Activated T-cell treated with anti-CD3 and anti-CD28 coated beads for 4 hours (primary cell): ENCODE data around the gene CMIP.

Experiments
- DNase-seq: peaks from one replicate; pipeline ENCODE4 v3.0.0-alpha.2; 2020

Gene CMIP

DNA sequence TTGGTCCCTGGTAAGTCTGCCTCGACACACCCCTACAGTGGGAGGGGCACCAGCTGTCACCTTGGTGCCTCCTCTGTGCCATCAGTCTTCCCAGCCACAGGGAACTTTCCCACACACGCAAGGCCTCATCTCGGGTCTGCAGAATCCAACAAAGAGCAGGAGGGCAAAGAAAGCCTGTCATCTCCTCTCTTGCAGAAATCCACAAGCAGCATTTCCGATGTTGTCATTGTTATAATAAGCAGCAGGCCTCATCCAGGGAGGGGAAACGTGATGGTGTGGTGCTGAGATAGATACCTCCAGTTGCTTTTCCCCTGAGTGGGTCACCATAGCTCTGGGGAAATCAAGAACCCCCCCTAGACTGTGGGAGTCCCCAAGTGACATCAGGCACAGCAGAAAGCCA, 110.4 kb downstream of the CMIP start:
- no peak for DNase-seq

DNA sequence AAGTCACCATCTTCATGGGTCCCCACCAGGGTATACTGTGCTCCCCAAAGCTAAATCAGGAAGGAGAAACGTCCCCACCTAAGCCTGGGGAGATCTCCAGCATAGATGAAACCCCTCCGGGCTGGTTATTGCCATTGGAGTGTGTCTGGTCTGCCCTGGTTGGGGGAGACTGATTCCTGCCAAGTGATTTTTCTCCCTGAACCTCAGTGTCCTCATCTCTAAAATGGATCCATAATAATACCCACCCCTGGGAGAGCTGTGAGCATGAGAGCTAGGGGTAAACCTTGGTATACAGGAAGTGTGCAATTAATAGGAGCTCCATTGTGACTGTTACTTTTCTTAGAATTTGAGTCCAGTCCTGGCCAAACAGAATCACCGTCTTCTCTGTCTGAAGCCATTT, 111.1 kb downstream of the CMIP start:
- DNase-seq, result no peak

DNA sequence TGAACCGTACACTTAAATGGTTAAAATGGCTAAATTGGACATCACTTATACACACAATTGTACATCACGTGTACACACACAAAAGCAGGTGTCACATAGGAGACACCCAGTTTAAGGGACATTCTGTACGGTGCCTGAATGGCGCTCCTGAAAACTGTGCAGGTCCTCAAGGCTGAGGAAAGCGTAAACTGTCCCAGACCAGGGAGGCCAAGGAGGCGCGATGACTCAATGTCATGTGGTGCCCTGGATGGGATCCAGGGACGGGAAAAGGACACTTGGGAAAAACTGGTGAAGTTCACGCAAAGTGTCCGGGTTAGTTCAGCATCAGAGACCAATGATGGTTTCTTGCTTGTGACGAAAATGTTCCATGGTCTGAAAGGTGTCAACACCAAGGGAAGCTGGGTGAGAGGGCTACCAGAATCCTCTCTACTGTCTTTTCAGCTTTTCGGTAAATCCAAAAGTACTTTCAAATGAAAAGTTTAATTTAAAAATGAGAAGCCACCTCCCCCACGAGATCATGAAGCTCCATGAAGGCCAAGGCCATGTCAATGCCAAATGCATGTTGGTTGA, 112.2 kb downstream of the CMIP start:
- DNase-seq, result no peak

DNA sequence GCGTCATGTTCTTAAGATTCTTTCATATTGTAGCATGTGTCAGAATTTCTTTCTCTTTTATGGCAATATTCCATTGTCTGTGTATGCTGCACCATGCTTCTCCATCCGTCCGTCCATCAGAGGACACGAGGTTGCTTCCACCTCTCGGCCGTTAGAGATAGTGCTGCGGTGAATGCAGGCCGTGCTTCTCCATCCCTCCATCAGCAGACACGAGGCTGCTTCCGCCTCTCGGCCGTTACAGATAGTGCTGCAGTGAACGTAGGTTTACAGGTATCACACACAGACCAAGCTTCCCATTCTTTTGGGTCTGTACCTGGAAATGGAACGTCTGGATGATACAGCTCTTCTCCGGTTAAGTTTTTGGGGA, 113.5 kb downstream of the CMIP start:
- DNase-seq, result no peak

DNA sequence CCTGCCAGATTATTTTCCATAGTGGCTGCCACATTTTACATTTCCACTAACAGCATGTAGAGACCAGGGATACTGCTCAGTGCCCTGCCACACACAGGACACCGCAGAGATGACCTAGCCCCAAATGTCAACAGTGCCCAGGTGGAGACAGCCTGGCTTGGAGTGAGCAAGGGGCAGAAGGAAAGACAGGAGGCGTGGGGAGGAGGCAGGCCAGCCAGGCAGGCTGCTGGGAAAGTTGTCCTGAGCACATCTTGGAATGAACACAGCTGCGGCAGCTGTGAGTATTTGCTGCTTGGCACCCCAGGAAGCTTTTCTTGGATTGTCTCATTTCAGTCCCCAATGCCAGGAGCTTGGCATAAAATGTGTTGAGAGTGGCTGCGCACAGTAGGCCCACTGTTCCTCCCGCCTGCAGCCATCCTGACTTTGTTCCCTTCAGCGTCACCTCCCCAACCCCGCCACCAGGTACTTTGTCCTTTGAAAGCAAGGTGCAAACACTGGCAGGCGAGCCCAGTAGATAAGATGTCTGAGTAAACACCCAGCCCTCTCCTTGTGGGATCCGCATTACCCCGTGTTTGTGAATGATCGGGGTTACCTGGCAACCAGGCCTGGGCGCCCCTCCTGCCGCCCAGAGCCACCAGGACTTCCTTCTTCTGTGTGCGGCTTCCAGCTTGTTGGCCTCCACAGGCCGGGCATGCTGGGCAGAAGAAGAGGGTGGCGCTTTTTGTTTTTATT, 114.0 kb downstream of the CMIP start:
- no peak for DNase-seq

DNA sequence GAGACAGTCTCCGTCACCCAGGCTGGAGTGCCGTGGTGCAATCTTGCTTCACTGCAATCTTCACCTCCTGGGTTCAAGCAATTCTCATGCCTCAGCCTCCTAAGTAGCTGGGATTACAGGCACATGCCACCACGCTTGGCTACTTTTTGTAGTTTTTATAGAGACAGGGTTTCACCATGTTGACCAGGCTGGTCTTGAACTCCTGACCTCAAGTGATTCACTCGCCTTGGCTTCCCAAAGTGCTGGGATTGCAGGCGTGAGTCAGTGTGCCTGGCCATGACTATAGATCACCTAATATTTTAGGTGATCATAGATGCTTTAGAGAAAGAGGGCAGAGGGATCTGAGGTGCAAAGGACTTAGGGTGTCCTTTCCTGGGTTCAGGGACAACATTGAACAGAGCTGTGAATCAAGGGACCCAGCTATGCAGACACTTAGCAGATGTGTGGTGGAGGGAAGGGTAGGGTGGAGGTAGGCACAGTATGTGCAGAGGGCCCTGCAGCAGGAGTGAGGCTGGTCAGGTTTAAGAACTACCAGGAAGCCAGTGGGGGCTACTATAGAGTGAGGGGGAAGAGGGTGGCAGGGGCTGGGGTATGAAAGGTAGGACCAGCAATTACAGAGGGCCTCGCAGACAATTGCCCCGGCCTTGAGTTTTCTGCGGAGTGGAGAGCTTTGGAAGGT, 116.5 kb downstream of the CMIP start:
- no peak for DNase-seq

DNA sequence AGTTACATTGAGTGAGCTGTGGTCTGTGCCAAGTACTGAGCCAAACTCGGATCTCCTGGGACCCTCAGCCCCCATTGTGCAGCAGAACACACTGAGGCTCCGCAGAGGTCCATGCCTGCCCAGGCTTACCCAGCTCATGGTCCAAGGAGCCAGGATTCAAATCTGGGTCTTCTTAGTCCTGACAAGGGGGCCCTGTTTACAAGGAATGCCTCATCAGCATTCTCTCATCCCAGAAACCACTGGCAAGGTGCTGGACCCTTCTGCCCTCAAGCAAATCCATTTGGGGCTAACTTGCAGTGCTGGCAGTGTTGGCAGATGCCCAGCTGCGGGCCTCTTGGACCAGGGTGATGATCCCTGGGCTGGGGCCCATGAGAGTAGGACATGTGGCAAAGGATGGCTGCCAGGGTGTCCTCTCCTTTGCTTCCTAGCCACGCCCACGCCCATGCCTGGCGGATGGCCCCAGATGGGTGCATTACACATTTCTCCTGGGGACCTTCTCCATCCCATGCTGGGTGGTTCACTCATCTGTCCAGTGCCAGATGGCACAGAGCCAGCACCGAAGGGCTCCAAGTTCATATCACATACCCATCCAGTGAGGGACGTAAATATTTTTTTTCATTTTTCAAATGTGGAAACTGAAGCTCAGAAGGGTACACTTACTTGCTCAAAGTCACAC, 117.7 kb downstream of the CMIP start:
- no peak for DNase-seq

DNA sequence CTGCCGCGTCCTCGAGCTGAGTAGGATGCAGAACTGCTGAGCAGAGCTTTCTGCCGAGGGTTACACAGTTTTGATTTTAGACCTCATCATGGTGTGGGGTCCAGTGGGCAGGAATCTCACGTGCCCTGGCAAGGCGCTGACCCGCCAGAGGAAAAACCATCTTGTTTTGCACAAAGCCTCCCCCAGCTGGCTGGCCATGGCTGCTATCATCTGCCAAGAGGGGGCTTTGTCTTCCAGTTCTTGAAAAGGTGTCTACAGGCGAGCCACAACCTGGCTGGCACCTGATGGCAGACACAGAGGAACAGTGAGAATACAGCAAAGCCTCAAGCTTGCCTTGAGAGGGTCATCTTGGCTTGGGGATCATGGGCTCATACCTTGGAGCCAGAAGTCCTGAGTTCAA, 118.3 kb downstream of the CMIP start:
- no peak for DNase-seq

DNA sequence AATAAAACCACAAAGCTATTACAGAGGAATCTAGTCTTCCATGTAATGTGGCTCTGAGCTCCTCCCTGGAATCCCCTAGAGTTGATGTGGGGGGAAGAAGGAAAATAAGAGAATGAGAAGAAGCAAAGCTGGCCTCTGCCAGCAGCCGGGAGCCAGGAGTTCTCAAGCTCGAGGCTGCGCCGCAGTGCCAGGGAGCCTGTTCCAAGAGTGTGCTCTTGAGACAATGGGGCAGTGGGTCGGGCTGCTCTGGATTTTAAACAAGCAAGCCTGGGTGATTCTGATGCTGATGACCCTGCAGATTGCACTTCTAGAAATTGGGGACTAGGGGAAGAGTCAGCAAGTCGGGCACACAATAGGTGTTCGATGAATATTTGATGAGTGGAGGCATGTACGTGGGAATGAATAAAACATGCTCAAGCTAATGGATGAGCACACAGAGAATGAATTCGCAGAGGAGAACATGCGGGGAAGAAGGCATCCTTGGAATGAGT, 119.9 kb downstream of the CMIP start:
- DNase-seq, result no peak

DNA sequence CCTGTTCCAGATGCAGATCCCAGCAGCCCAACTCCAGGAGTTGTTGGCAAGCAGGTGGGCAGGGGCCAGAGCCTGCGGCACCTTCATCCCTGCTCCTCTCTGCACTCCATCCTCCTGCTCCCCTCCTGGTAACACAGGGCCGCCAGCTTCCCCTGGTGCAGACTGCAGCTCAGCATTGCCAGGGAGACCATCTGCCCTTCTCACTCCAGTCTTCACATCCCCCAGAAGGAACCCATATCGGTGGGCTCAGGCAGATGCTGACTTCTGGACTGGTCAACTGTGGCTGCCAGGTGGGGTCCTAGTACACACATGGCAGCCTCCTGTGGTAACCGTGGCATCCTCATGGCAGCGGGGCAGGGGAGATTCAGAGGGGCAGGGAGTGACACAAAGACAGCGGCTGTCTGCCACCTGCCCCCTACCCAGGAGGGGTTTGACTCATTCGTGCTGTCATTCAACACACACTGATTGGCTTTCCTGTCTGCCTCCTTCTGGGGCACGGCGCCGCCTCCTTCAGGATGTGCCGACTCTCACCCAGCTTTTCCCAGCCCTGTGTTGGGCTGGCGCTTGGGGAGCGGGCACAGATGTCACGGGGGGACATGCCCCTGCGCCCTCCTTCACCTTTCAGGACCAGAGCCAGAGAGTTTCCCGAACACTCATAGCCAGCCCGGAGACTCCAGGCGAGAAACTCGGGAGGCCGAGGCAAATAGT, 120.9 kb downstream of the CMIP start:
- no peak for DNase-seq

DNA sequence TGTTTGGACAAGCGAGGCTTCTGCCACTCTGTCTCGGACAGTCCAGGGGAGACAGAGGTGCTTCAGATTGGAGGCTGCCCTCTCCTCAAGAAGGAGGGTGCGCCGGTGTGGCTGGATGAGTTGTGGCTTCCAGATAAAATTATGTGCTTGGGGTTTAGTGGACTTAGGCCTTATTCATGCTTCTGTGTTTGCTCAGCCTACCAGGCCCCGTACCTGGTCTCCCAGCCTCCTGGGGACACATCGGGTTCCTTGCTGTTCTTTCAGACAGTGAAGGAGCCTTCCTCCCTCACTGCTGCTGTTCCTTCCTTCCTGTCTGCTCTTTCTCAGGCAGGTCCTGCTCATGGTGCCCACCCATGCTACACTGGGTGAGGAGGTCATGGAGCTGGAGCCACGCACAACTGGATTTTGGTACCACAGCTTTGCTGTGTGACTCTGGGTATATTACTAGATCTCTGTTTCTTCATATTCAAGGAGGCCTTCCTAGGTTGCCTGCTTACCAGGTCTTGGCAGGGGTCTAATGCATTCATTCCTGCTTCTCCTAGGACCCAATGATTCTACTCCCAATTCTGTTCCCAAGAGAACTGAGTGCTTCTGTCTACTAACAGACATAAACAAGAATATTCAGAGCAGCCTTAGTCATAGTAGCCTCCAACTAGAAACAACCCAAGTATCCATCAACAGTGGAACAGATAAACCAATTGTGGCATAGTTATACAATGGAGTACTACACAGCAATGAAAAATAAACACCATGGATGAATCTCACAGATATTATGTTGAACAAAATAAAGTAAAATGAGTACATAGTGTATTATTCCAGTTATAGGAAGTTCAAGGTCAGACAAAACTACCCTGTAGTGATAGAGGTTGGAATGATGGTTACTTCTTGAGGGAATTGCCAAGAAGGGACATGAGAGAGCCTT, 121.7 kb downstream of the CMIP start:
- DNase-seq, result no peak

DNA sequence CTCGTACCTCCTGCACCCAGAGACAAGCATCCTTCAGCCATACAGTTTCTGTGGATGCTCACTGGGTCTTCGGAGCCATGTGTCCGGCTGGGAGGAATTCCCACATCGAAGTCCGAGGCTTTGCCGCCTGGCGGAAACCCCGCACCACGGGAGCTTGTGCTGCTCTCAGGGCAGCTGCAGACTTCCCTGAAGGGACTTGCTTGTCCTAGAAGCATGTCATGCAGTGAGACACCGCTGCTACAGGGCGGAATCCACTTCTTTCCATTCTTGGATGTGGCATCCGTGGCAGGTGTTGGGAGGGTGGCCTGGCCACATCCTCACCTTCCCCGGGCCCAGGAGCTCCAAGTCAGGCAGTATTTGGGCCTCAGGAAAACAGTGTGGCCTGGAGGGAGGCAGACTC, 122.5 kb downstream of the CMIP start:
- no peak for DNase-seq

DNA sequence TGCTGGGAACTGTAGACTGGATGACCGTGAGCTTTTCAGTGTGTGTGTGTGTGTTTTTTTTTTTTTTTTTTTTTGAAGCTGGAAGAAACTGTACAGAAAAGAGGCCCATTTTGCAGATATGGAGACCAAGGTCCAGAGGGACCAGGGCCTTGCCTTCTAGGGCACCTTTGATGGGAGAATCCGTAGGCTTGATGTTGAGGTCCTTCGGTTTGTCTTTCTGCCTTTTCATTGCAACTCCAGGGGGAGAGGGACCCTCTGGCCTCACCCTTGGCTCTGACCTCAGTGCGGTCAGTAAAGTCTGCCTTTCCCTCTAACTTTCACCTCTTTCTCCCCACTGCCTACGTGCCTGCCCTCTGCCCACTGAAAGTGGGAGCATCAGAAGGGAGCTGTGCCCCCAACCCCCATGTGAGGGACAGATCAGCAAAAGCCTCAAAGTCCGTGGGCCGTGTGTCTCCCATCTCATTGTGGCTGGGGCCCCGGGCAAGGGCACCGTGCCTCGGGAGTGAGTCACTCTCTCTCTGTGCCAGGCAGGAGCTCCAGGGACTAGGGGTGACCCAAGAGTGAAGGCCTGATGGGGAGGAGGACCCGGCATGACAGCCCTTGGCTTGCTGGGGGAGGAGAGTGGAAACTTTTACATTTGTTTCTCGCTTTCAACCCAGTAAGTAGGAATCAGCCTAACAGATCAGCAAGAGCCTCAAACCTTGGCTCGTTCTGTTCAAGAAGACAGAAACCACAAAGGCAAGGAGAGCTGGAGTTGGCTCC, 123.6 kb downstream of the CMIP start:
- DNase-seq, result no peak

DNA sequence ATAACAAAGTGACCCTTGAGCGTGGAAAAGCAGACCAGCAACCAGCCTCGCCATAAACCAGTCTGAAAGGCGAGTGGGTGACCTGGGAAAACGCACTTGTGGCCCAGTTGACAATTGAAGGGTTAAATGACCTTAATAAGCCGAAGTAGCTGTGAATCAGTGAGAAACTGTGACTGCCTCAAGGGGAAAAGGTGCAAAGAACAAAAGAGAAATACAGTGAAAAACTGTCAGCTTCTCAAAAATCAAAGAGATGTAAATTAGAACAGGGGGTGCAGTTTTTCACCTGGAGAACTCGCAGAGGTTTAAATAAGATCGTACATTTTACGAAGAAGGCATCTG, 124.1 kb downstream of the CMIP start:
- DNase-seq, result no peak

DNA sequence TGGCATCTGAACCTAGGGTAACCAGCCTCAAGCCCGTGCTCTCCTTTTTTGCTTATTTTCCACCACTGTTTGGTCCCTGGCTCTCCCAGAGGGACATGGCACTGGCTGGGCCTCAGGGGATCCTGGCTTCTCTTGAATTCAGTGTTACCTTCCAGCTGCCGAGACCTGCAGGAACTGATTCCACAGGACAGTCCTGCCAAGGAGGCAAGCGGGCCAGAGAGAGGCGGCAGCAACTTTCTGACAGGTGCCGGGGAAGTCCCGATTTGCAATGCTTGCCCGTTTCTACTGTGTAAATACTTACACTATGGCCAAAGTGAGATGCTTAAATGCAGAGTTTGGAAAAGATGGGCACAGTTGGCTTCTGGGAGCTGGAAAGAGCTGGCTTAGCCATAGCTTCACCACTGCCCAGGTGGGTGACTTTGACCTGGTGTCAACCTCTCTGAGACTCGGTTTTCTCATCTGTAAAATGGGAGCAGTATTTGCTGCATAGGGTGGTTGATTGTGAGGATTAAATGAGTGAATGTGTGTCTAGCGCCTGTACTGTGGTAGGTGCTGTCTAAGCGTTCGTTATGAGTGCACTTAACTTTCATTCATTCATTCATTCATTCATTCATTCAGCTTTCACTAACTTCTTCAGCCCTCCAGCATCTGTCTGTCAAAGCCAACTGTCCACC, 124.9 kb downstream of the CMIP start:
- no peak for DNase-seq

DNA sequence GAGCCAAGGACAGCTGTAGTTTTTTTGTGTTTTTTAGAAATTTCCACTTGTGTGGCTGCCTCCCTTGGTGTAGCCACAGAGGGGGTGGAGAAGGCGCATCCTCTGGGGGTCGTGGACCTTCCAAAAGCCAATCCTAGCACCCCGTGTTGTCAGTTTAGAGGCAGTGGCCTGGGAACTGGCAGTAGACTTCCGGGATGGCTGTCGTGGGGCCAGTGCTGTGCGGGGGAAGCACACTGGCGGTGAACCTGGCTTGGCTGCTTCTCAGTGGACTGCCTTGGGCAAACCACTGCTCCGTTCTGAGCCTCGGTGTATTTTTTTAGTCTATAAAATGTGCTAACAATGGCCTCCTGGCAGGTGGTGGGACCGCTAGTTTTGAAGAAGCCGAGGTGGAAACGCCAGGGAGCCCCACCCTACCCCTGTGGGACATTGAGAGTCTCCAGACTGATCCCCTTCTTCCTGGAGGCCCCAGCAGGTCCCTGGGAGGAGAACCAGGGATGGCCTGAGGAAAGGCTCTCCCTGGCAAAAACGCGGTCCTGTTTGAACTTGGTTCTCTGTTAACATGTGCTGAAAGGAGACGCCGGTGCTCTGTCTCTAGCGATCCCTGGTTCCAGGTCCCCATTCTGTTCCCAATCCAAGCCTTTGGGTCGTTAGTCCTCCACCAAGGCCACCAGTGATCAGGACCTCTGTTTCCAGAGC, 125.7 kb downstream of the CMIP start:
- no peak for DNase-seq

DNA sequence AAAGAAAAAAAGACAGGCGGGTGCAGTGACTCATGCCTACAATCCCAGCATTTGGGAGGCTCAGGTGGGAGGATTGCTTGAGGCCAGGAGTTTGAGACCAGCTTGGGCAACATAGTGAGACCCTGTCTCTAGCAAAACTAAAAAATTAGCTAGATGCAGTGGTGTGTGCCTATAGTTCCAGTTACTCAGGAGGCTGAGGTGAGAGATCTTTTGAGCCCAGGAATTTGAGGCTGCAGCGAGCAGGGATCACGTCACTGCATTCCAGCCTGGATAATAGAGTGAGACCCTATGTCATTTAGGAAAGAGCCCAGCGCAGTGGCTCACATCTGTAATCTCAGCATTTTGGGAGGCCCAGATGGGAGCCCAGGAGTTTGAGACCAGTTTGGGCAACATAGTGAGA, 126.6 kb downstream of the CMIP start:
- DNase-seq, result no peak

DNA sequence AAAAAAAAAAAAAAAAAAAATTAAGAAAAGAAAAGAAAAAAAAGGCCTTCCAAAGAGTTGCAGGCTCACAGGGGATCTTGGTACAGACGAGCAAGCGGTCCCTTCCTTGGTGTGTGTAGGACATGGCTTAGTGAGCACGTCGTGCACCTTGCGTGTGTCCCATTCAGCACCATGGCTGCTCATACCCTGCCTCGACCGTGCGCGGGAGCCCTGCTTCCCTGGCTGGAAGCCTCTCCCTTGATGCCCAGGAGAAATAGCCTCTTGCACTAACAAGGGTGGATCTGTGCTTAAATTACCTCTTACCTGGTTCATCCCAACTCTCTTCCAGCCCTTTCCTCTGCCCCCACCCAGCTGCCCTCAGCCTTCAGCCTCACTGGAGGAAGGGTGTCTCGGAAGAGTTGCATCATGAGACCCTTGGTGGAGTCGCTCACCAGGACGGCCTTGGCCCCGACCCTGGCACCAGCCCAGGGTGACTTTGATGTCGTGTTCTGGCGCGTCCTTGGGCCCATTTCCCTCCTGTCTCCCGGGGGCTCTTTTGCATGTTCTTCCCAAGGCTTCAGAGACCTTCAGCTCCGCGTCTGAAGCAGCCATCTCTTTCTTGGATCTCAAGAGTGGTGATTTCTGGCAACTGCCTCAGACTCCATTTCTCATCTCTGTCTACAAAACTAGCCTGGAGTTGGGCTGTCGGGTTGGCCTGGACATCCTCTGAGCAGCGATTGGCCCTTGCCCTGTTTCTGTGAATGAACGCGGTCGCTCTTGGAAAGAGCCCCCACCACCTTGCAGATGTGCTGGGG, 127.2 kb downstream of the CMIP start:
- no peak for DNase-seq
